ENCODE data around the gene NLN.

GRCh38 chr5:65837139-65837538, 115.1 kb downstream of the NLN start:
- TF ChIP-seq POLR2A (IDR thresholded peaks at IDR 0.05) = no peak
- TF ChIP-seq, protein P1, sequence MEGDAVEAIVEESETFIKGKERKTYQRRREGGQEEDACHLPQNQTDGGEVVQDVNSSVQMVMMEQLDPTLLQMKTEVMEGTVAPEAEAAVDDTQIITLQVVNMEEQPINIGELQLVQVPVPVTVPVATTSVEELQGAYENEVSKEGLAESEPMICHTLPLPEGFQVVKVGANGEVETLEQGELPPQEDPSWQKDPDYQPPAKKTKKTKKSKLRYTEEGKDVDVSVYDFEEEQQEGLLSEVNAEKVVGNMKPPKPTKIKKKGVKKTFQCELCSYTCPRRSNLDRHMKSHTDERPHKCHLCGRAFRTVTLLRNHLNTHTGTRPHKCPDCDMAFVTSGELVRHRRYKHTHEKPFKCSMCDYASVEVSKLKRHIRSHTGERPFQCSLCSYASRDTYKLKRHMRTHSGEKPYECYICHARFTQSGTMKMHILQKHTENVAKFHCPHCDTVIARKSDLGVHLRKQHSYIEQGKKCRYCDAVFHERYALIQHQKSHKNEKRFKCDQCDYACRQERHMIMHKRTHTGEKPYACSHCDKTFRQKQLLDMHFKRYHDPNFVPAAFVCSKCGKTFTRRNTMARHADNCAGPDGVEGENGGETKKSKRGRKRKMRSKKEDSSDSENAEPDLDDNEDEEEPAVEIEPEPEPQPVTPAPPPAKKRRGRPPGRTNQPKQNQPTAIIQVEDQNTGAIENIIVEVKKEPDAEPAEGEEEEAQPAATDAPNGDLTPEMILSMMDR (IDR thresholded peaks at IDR 0.05) = no peak

All from Peyer's patch (tissue), 4 donors.